Measurements from ENCODE around the gene IFI27. TPM values are rescaled to one million over a fixed set of nuclear protein-coding genes. Genes with fewer than 3 reads are reported as not detected.

IFI27 gene
- total and polyA plus RNA-seq, 9 of the 15 experiments (the other 6 are each of a cell fraction or from before 2014, with no cell fraction given): 0.19 to 3.4 (median 1.4) TPM; not detected in 1

DNA sequence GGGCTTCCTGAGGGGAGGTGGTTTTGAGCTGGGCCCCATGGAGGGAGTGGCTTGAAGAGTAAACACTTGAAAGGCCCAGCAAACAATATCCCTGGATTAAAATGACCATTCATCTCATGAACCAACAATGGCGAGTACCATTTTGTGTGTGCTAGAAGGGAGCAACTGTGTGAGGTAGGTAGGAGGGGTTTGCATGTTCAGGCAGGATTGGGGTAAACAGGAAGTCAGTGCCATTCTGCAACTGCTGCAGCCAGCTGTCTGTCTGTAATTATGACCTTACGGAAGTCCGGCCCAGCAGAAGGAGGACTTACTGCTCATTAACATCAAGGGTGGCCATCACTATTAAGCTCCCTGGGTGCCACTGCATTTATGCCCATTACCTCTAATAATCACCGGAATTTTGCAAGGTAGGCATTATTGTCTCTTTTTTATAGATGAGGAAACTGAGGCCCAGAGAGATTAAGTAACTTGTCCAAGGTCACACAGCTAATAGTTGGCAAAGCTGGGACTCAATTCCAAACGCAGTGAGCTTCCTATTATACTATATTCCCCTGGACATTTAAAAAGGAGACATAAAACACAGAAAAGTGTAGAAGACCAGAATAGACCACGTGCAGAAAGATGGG is 35.5 kb downstream of the IFI27 start (continued):
- TF ChIP-seq, protein P1, sequence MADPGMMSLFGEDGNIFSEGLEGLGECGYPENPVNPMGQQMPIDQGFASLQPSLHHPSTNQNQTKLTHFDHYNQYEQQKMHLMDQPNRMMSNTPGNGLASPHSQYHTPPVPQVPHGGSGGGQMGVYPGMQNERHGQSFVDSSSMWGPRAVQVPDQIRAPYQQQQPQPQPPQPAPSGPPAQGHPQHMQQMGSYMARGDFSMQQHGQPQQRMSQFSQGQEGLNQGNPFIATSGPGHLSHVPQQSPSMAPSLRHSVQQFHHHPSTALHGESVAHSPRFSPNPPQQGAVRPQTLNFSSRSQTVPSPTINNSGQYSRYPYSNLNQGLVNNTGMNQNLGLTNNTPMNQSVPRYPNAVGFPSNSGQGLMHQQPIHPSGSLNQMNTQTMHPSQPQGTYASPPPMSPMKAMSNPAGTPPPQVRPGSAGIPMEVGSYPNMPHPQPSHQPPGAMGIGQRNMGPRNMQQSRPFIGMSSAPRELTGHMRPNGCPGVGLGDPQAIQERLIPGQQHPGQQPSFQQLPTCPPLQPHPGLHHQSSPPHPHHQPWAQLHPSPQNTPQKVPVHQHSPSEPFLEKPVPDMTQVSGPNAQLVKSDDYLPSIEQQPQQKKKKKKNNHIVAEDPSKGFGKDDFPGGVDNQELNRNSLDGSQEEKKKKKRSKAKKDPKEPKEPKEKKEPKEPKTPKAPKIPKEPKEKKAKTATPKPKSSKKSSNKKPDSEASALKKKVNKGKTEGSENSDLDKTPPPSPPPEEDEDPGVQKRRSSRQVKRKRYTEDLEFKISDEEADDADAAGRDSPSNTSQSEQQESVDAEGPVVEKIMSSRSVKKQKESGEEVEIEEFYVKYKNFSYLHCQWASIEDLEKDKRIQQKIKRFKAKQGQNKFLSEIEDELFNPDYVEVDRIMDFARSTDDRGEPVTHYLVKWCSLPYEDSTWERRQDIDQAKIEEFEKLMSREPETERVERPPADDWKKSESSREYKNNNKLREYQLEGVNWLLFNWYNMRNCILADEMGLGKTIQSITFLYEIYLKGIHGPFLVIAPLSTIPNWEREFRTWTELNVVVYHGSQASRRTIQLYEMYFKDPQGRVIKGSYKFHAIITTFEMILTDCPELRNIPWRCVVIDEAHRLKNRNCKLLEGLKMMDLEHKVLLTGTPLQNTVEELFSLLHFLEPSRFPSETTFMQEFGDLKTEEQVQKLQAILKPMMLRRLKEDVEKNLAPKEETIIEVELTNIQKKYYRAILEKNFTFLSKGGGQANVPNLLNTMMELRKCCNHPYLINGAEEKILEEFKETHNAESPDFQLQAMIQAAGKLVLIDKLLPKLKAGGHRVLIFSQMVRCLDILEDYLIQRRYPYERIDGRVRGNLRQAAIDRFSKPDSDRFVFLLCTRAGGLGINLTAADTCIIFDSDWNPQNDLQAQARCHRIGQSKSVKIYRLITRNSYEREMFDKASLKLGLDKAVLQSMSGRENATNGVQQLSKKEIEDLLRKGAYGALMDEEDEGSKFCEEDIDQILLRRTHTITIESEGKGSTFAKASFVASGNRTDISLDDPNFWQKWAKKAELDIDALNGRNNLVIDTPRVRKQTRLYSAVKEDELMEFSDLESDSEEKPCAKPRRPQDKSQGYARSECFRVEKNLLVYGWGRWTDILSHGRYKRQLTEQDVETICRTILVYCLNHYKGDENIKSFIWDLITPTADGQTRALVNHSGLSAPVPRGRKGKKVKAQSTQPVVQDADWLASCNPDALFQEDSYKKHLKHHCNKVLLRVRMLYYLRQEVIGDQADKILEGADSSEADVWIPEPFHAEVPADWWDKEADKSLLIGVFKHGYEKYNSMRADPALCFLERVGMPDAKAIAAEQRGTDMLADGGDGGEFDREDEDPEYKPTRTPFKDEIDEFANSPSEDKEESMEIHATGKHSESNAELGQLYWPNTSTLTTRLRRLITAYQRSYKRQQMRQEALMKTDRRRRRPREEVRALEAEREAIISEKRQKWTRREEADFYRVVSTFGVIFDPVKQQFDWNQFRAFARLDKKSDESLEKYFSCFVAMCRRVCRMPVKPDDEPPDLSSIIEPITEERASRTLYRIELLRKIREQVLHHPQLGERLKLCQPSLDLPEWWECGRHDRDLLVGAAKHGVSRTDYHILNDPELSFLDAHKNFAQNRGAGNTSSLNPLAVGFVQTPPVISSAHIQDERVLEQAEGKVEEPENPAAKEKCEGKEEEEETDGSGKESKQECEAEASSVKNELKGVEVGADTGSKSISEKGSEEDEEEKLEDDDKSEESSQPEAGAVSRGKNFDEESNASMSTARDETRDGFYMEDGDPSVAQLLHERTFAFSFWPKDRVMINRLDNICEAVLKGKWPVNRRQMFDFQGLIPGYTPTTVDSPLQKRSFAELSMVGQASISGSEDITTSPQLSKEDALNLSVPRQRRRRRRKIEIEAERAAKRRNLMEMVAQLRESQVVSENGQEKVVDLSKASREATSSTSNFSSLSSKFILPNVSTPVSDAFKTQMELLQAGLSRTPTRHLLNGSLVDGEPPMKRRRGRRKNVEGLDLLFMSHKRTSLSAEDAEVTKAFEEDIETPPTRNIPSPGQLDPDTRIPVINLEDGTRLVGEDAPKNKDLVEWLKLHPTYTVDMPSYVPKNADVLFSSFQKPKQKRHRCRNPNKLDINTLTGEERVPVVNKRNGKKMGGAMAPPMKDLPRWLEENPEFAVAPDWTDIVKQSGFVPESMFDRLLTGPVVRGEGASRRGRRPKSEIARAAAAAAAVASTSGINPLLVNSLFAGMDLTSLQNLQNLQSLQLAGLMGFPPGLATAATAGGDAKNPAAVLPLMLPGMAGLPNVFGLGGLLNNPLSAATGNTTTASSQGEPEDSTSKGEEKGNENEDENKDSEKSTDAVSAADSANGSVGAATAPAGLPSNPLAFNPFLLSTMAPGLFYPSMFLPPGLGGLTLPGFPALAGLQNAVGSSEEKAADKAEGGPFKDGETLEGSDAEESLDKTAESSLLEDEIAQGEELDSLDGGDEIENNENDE (IDR thresholded peaks at IDR 0.05; ENCODE audit: low read depth, low read length): no peak
- TF ChIP-seq CAMTA2 (CRISPR knock-in tag; conservative IDR thresholded peaks at IDR 0.05) (no peak), OTX1 (CRISPR knock-in tag; IDR thresholded peaks at IDR 0.05) (no peak)
- TF ChIP-seq, protein P2, sequence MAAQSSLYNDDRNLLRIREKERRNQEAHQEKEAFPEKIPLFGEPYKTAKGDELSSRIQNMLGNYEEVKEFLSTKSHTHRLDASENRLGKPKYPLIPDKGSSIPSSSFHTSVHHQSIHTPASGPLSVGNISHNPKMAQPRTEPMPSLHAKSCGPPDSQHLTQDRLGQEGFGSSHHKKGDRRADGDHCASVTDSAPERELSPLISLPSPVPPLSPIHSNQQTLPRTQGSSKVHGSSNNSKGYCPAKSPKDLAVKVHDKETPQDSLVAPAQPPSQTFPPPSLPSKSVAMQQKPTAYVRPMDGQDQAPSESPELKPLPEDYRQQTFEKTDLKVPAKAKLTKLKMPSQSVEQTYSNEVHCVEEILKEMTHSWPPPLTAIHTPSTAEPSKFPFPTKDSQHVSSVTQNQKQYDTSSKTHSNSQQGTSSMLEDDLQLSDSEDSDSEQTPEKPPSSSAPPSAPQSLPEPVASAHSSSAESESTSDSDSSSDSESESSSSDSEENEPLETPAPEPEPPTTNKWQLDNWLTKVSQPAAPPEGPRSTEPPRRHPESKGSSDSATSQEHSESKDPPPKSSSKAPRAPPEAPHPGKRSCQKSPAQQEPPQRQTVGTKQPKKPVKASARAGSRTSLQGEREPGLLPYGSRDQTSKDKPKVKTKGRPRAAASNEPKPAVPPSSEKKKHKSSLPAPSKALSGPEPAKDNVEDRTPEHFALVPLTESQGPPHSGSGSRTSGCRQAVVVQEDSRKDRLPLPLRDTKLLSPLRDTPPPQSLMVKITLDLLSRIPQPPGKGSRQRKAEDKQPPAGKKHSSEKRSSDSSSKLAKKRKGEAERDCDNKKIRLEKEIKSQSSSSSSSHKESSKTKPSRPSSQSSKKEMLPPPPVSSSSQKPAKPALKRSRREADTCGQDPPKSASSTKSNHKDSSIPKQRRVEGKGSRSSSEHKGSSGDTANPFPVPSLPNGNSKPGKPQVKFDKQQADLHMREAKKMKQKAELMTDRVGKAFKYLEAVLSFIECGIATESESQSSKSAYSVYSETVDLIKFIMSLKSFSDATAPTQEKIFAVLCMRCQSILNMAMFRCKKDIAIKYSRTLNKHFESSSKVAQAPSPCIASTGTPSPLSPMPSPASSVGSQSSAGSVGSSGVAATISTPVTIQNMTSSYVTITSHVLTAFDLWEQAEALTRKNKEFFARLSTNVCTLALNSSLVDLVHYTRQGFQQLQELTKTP (IDR thresholded peaks at IDR 0.05; ENCODE audit: low read depth in 1 of 2, partially characterized antibody in 2 of 2): no peak
